Activated T-helper 1 cell treated with Interleukin-2 at 50 U/mL for 16 hours (primary cell): ENCODE results near the gene PTPRG.
"Not testable (repeated sequence)": the region's sequence is repeated elsewhere in the genome, so short reads cannot be mapped to it uniquely, and the experiment has no call there.

Source experiments
- DNase-seq: peaks from one replicate; pipeline ENCODE4 v3.0.0-alpha.2; 2020; ENCODE audit warnings: low read depth

Gene PTPRG

DNA sequence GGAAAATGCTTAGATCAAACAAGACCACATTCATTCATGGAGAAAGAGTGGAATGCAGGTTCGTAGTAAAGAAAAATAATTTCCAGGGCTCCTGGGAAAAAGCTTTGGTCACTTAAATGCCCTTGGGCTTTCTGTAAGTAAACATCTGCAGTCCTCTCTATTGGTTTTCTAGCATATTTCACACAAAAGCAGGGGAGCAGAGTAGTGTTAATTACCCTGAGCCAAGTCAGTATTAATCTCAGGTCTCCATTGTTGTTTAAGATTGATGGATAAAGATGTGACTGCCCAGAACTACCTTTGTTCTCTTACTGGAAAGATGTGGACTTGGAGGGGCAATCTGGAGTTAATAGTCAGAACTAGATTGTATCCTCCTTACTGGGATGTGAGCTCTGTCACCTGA lies 242.6 kb downstream of the PTPRG start:
- DNase-seq = no peak

DNA sequence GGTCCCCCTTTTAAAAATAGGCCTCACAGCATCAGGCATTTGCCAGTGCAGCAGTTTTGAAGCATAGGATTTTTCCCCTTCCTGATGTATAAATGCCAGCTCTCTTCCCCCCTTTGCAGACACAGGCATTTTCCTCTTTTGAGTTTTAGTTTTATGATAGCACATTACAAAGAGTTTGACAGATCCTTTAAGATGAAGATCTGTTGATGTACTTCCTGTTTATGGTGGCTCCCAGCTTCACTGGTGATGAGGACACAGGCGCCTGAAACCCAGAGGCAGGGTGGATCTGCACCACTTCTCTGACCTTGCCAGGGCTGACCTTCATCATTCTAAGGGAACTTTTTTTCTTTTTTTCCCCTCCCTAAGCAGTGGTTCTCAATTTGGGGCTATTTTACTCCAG lies 243.4 kb downstream of the PTPRG start:
- DNase-seq = no peak

DNA sequence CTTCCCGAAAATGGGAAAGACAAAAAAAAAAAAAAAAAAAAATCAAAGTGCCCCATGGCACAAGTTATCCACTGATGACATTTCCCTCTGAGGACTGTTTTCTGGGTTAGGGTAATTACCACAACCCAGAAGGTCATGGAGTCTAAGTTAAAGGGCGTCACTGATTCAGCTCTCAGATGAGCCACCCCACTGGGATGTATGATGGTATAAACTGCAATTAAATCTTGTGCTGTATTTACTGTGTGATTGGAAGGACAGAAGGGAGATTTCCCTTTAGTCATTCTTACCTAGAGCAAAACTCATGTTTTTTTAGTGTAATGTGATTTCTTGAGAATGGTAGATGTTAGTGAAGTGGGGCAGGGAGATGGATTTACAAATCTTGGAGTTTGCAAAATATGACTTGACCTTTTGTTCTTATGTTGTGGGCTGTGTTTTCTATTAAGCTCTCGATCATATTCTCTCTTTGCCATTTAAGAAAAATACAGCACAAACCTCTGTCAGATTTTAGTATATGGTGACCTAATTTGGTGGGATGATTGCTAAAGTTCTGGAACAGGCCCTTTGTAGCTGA lies 244.2 kb downstream of the PTPRG start:
- DNase-seq = no peak

DNA sequence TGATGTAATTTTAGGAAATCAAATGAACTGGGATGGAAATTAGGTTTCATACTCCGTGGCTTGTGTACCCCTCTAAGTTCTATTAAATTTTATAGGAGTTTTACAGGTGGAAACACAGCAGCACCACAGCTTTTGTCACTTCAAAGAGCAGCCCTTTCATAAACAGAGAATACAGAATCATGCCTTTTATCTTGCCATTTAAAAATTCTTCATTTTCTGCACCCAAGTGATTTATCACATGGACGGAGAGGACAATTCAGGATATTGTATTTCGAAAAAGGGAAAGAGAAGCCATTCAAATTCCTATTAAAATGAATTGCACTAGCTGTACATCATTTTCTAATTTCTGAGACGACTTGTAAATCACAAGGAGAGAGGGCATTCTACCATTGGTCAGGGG lies 245.4 kb downstream of the PTPRG start:
- no peak for DNase-seq

DNA sequence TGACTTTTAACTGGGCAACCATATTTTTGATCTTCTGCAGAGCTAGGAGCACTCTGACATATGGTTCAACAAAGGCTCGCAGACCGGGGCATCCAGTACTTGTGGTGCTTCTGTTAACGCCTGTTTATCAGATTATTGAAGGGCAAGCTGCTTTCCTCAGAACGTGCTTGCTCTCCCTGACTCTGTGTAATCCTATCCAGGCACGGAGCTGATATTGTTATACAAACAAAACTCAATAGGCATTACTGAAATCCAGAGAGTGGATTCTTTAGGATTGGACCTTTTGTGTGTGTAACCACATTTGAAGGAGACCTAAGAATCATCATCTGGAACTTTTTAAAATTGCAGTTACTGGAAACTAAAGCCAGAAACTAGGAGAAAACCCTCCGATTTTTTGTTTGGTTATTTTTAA lies 246.5 kb downstream of the PTPRG start:
- DNase-seq = no peak

DNA sequence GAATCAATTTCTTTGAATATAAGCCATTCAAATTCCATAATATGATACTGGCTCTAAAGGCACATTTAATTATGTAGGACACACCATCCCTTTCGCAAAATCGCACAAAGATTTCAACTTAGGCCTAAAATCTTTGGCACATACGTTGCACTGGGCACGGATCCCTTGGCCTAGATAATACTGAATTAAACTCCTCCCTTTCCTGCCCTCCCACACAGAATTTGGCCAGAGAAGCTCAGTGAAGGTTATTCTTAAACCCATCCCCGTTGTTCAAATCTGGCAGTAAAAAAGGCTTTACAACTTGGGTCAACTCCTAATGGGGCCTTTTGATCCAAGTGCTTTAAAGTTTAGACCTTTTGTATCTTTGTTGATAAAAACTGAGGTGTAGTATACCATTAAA lies 247.2 kb downstream of the PTPRG start:
- no peak for DNase-seq

DNA sequence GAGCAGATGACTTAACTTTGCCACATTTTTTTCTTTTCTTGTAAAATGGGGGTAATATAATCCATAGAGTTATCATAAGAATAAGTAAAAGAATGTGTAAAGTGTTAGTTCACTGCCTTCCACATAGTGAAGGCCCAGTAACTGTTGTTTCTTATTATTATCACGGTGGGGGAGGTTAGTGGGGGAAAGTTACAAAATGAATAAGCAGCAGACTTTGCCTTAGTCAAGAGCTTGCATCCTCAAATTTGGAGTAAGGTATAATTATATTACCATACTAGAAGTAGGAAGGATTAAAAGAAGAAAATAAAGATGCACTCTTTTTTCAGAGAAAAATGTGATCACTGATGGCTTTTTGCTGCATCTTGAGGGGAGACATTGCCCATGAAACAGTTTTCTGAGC lies 247.6 kb downstream of the PTPRG start:
- no peak for DNase-seq

DNA sequence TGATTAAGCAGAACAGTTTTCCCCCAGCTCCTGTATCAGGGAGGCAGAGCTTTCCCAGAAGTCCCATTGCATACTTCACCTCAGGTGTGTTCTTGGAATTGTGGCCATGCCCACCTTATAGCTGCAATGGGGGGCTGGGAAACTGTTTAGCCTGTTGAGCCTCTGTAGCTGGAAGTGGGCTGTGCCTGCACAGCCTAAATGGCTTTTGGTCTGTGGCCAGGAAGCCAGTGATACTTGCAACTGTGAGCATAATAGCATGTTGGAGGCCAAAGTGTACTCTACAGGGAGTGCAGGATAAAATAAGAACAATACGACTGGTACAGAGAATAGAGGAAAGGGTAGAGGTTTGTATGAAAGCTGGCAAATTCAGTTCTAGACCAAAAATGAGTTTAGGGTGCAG lies 248.5 kb downstream of the PTPRG start:
- DNase-seq = no peak

DNA sequence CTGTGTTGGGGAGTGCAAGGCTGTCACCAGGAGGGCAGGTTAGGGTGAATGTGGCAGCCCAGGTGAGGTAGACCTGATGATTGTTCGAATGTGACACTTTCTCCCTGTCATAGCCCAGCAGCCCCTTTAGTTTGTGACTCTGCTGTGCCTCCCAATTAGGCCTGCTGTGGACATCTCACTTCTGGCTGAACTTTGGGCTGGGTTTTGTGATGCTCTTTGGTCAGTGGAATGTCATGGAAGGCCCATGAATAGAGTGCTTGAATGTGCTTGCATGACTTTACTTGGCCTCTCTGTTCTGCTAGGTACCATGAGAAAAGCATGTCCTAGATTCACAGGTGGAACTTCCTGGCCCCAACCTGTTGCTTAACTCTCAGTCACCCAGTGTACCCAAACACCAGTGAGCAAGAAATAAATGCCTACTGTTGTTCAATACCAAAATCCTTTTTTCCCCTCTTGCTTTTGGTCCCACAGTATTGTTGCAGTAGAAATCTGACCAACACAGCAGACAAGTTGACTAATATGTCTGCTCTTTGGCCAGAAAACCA lies 249.7 kb downstream of the PTPRG start:
- no peak for DNase-seq

DNA sequence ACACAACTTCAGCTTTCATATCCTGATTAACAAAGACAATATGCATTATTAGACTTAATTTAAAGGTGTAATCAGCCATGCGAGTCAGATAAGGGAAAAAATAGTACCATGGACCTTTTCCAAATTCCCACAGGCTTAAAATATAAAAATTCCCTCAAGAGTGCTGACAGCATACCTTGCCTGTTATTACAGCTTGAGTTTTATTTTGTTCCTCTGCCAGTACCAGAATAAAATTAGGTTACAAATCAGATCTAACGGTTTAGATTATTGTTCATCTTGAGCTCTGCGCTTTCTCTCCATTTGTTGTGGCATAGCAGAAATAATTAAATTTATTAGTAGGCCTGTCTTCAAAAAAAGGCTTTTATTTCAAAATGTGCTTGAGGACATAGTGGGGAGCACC lies 250.3 kb downstream of the PTPRG start:
- no peak for DNase-seq

DNA sequence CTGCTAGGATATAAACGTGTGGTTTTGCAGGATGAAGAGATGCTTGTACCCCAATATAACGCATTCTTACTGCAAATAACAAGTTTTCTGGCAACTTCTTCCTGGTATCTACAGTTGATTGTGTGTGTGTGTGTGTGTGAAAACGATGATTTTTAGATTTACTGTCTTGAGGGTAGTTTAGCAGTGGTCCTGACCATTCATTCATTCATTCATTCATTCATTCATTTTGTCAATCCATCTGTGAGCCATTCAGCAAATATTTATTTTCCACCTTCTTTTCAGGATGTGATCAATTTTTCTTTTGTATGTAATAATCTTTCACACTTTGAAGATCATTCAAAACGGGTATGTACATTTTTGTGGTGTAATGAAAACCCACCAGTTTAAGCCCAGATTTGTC lies 250.7 kb downstream of the PTPRG start:
- no peak for DNase-seq

DNA sequence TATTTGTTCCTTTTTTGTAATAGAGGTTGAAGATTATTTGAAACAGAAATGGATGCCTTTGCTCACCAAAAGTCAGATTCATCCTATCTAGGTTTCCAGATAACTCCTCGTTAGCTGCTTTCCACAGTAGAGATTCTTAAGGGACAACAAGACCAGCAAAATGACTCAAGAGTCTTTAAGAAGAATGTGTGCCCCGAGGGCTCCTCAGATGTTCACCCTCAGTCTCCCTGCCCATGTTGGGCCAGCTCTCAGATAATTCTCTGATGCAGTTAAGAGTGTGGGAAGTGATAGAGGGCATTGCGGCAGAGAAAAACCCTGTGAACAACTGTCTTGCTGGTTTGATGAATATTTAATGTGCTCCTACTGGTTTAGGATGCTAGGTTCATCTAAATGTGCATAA lies 251.1 kb downstream of the PTPRG start:
- no peak for DNase-seq

DNA sequence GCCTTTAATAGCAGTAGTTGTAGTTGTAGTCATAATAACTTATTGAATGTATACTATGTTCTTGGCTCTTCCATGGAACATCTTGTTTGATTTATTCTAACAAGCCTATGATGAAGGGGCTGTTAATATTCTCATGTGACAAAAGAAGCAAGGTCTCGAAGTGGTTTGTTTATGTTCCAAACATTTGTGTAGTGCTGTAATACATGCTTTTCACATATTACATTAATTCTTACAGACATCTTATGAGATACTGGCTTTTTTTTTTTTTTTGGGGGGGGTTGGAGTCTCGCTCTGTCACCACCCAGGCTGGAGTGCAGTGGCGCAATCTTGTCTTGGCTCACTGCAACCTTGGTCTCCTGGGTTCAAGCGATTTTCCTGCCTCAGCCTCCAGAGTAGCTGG lies 252.3 kb downstream of the PTPRG start:
- DNase-seq = no peak

DNA sequence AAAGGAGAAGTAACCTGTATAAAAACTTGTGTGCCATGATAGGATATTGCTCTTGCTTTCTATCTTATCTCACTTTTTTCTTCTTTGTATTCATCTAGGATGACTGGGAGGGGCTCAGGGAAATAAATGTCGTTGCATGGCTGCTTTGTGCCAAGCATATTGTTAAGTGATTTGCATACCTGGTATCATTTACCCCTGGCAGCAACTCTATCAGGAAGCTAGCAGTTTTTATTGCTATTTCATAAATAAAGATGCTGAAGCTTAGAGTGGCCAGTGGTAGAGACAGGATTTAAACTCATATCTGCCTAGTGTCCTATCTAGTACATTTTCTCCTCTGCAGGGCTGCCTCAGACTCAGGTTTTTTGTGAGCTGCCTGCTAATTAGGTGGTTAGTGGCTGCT lies 253.3 kb downstream of the PTPRG start:
- DNase-seq = no peak

DNA sequence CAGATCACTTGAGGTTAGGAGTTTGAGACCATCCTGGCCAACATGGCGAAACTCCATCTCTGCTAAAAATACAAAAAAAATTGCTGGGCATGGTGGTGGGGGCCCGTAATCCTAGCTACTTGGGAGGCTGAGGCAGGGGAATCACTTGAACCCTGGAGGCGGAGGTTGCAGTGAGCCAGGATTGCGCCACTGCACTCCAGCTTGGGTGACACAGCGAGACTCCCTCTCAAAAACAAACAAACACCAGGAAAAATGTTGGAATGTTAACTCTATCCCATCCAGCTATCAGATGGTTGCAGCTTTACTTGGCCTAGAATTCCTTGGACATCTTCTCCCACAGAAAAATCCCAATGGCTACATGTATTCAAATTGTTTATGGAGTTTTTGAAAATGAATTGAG lies 254.9 kb downstream of the PTPRG start:
- not testable (repeated sequence) for DNase-seq

DNA sequence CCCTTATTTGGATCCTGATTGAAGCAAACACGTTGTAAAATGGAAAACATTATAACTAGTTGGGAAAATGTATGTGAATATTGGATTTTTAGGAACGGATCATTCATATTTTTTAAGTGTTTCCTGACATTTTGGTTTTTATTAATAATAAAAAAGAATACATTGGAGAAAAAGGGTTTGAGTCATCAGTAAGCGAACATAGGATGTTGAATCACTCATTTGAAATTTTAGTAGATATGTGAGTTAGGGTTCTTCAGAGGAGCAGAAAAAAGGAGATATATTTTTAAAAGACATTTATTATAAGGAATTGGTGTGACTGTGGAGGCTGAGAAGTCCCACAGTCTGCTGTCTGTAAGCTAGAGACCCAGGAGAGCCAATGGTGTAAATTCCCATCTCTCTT lies 258.5 kb downstream of the PTPRG start:
- no peak for DNase-seq

DNA sequence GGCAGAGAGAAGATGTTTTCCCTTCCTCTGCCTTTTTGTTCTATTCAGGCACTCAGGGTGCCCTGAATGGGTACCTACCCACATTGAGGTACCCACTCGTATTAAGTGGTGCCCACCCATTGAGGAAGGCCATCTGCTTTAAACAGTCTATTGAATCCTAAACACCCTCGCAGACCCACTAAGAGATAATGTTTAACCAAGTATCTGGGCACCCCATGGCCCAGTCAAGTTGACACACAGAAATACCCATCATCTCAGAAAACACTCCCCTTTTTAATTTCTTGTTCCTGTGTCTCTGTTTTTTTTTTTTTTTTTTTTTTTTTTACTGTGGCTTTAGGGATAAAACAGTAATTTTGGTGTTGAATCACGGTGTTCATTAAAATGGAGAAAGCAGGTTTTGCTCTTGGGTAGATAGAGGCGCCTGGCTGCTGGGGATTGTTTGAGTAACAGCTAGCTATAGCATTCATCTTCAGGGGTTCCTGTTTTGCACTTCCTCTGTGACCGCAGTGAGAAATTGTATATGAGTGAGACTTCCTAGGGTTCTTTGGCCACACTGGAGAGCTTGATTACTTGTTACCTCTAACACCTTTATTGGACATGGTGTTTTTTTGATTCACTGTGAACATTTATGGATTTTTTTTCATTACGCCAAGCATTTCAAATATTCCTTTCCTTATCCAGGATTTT lies 259.1 kb downstream of the PTPRG start:
- DNase-seq = no peak

DNA sequence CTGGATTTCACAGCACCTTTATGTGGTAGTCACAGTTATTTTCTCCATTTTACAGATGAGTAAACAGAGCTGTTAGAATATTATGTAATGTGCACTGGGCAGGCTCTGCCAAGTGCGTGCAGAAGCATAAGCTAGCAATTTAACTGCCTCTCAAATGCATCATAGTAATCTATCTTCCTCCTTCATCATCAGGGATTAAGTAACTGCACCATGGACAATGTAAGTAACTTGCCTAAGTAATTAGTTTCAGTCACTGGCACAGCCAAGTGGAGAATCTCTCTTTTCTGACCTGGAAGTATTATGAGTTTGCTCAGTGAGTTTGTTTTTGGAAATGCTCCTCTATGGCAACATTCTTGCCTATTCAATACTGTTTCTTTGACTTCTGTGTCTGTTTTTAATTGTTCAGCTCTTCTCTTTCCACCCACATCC lies 260.5 kb downstream of the PTPRG start:
- no peak for DNase-seq

DNA sequence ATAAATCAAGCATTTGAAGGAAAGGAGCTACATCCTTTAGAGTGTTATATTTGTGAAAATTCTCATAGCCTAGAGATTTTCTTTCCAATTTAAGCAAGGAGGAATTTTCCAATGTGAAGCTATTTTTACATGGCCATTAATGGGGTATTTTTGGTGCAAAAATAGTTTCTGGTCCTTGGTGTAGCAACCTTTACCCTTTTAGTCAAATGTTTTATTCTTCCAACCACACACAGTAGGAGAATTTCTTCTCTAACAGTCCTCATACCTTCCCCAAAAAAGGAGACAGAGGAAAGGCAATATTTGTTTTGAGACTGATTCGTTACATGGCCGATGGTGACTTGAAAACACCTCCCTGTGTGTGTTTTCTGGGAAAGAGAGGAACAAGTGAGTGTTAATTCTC lies 261.2 kb downstream of the PTPRG start:
- no peak for DNase-seq

DNA sequence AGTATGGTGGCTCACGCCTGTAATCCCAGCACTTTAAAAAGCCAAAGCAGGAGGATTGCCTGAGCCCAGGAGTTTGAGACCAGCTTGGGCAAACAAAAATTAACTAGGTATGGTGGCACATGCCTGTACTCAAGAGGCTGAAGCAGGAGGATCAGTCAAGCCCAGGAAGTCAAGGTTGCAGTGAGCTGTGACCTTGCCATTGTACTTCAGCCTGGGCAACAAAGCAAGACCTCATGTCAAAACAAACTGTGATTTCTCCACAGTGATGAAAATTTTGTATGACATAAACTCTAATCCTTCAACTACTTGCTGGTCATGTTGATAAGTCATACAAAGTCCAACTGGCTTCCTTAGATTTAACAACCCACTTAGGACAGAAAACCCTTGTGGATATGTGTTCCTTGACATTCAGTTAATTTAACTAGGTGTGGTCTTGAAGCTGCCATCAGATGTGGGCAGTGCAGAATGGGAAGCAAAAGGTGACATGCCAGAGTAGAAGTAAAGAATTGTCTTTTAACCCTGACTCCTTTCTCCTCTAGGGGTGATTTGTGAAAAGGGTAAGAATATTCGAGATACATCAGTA lies 263.3 kb downstream of the PTPRG start:
- no peak for DNase-seq

DNA sequence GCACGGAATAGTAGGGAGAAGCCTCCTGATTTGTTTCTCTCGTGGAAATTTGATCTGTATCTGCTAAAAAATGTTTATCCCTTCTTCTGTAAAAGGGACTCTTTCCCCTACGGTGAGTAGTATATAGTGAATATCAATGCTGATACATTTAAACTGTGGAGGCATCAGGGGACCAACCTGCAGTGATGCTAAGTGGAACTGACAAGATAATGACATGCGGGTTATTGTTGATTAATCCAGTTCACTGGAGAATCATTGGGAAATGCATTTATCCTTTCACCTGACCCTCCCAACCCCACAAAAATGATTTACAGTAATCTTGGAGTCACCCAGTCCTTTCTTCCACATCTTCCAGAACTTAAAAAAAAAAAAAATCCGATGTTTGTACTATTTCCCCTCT lies 264.8 kb downstream of the PTPRG start:
- no peak for DNase-seq

DNA sequence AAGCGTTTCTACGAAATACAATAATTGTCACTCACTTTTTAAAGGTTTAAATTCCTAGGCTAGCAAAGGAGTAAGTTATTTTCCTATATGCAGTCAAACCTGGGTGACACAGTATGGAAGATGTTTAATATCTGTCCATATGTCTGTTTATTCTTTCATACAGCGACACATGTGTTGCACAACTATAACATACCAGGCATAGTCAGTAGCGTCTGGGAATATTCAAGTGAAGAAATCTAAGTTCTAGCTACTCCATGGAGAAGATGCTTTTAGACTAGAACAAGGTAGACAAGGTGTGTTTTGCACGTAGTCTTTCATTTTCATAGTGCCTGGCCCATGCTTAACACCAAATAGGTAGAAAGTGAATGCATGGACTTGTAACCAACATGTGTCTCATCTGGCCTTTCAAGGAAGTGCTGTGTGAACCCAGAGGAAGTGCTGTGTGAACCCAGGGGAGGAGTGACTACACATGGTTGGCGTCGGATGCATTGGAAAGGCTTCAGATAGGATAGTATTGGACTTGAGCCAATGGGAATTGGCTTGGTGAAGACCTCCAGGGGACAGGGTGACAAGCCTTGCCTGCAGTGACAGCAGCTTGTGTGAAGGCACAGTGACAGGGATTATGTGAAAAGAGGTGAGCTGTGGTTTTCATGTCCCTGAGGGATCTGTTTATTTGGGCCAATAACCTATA lies 267.0 kb downstream of the PTPRG start:
- no peak for DNase-seq
